ENCODE measurements around the gene CELF1. TPM values are rescaled to one million over a fixed set of nuclear protein-coding genes. Genes with fewer than 3 reads are reported as not detected.

CELF1 gene
- total and polyA plus RNA-seq, 2 experiments from 2014 or later = 124 to 233 TPM

GRCh38 chr11:47507563-47508239 is 45.2 kb downstream of the CELF1 start (continued):
- TF ChIP-seq ZNF462 (CRISPR knock-in tag; IDR thresholded peaks at IDR 0.05) = no peak

- Histone ChIP-seq H3K36me3 (ENCODE audit: insufficient read depth) (no peaks in the 10 kb centered on the region), H4K20me1 (replicated peaks; ENCODE audit: insufficient read depth) (peaks cover 62% of the 10 kb centered on the region), H2AFZ (no peak overlapping the region), H3K4me3 (no peak overlapping the region), H3K4me1 (ENCODE audit: insufficient read depth) (peaks cover 36% of the 10 kb centered on the region), H3K9me2 (ENCODE audit: insufficient read depth) (no peaks in the 10 kb centered on the region), H3K27ac (ENCODE audit: low read depth) (peak overlapping the region; percentile 71), H3K79me2 (replicated peaks; ENCODE audit: insufficient read depth) (peaks cover 100% of the 10 kb centered on the region), H3K4me2 (0 out of 2 replicates have a peak overlapping the region, but pooled peaks have one; percentile 56), H3K27me3 (ENCODE audit: insufficient read depth) (no peaks in the 10 kb centered on the region), H3F3A (replicated peaks; ENCODE audit: low read depth) (peaks cover 5% of the 10 kb centered on the region)
- Mint-ChIP-seq H3K36me3 (ENCODE audit: low read depth) (peaks cover 3% of the 10 kb centered on the region; the same call in 1 of the 3 replicates), H3K4me1 (peaks cover 54% of the 10 kb centered on the region), H3K4me3 (no peak overlapping the region), H3K27me3 (ENCODE audit: insufficient read depth, low read depth, poor library complexity) (peaks cover 2% of the 10 kb centered on the region), H3K9me3 (no peaks in the 10 kb centered on the region), H3K27ac (peak overlapping the region; percentile 82)
- ATAC-seq (no peak), DNase-seq (ENCODE audit: low spot score) (no peak)
- TF ChIP-seq STAT1 (IDR thresholded peaks at IDR 0.05; ENCODE audit: unreplicated experiment) (no peak), ETS1 (IDR thresholded peaks at IDR 0.05) (no peak), ZNF331 (CRISPR knock-in tag; IDR thresholded peaks at IDR 0.05; ENCODE audit: low read depth) (no peak), ZNF114 (CRISPR knock-in tag; IDR thresholded peaks at IDR 0.05) (no peak), ZNF462 (CRISPR knock-in tag; IDR thresholded peaks at IDR 0.05) (no peak), CREB1 (CRISPR knock-in tag; IDR thresholded peaks at IDR 0.05; ENCODE audit: low read depth) (no peak)
Measured at GRCh38 chr11:47506795-47507562, 46.0 kb downstream of the CELF1 start.

Measured in GM23338 (cell line).